GM12878 (cell line): Measurements from ENCODE around the gene SORCS2. TPM values are rescaled to one million over a fixed set of nuclear protein-coding genes. Genes with fewer than 3 reads are reported as not detected.

Source experiments
- ATAC-seq: fragments of 200-7000 bp; cut with Tn5 transposase; 3 replicates; pipeline ENCODE4 v1.9.1; 2020; ENCODE audit warnings: mild to moderate bottlenecking, moderate library complexity
- BruUV-seq: library from RNA; stranded (reverse); fragments of 400-500 nt; replicated peaks from 2 replicates; lab custom pipeline; 2021; lab: Mats Ljungman, UMichigan
- CTCF ChIA-PET: fragments of 300-600 bp; sonication (Branson Sonifier 250); formaldehyde crosslinking; extraction: SDS; loops from one replicate; lab custom pipeline; 2021; ENCODE audit warnings: inconsistent platforms; lab: Yijun Ruan, JAX
- POLR2A ChIA-PET: fragments of 350-600 bp; formaldehyde crosslinking; extraction: SDS; loops from one replicate; lab custom pipeline; 2021; ENCODE audit warnings: inconsistent platforms; lab: Charles Lee
- RAD21 ChIA-PET: fragments of 300-600 bp; sonication (Branson Sonifier 250); formaldehyde crosslinking; loops from one replicate; lab custom pipeline; 2023; ENCODE audit warnings: antibody characterized with exemption; ENCODE audit not compliant: unreplicated experiment; lab: Charles Lee
- SMC1A ChIA-PET: fragments of 300-600 bp; sonication (Branson Sonifier 250); formaldehyde crosslinking; loops from one replicate; lab custom pipeline; 2023; ENCODE audit not compliant: unreplicated experiment, uncharacterized antibody; lab: Charles Lee
- DNase-seq: peaks from one replicate; pipeline ENCODE4 v3.0.0-alpha.2; 2011; ENCODE audit warnings: low read depth, low spot score
- FAIRE-seq: peaks from 3 replicates; lab custom pipeline; 2011; peaks lifted over from hg19 to GRCh38; lab: Jason Lieb, UNC
- H2AFZ ChIP-seq: 2 replicates; pipeline ENCODE4 v1.6.0; 2011; ENCODE audit warnings: low read depth, low read length, control low read depth; ENCODE audit not compliant: control insufficient read depth
- H3K27ac ChIP-seq: 2 replicates; pipeline ENCODE4 v1.5.1; 2011; ENCODE audit warnings: control low read depth; ENCODE audit not compliant: control insufficient read depth, insufficient read depth
- H3K27me3 ChIP-seq, 2 experiments: replicated peaks in 1 of 2; 2 replicates each; pipeline versions ENCODE4 v1.6.0 to v1.6.1; 2011; ENCODE audit warnings: low read length in 1 of 2; ENCODE audit not compliant: control insufficient read depth in 2 of 2, insufficient read depth in 2 of 2
- H3K36me3 ChIP-seq, 2 experiments: 2 replicates each; pipeline ENCODE4 v1.5.1; 2011; ENCODE audit warnings: low read length in 1 of 2; ENCODE audit not compliant: control insufficient read depth in 2 of 2, insufficient read depth in 2 of 2
- H3K4me1 ChIP-seq: 2 replicates; pipeline ENCODE4 v1.6.1; 2011; ENCODE audit warnings: mild to moderate bottlenecking, low read length, moderate library complexity, mixed read lengths; ENCODE audit not compliant: control insufficient read depth, insufficient read depth
- H3K4me2 ChIP-seq: 2 replicates; pipeline ENCODE4 v1.6.0; 2011; ENCODE audit warnings: control low read depth; ENCODE audit not compliant: control insufficient read depth, insufficient read depth
- H3K4me3 ChIP-seq: fragments of 200-600 bp; sonication (generic); 2 replicates; pipeline ENCODE4 v1.5.1; 2016
- H3K79me2 ChIP-seq: 2 replicates; pipeline ENCODE4 v1.6.0; 2011; ENCODE audit warnings: low read length; ENCODE audit not compliant: control insufficient read depth, insufficient read depth
- H3K9ac ChIP-seq: 2 replicates; pipeline ENCODE4 v1.8.0; 2011; ENCODE audit warnings: low read length, control low read depth, mixed read lengths; ENCODE audit not compliant: control insufficient read depth, insufficient read depth
- H3K9me3 ChIP-seq: replicated peaks from 3 replicates; pipeline ENCODE4 v1.5.1; 2011; ENCODE audit warnings: mild to moderate bottlenecking, low read length; ENCODE audit not compliant: control insufficient read depth, insufficient read depth
- H4K20me1 ChIP-seq: 2 replicates; pipeline ENCODE4 v1.6.0; 2011; ENCODE audit not compliant: control insufficient read depth, insufficient read depth
- BRCA1 ChIP-seq: IDR thresholded peaks from 2 replicates; pipeline ENCODE4 v1.6.1; 2011; ENCODE audit warnings: low read depth, low read length, improper control_type of control experiment
- CBX3 ChIP-seq: fragments of 200-600 bp; sonication (generic); IDR thresholded peaks from 2 replicates; pipeline ENCODE4 v1.6.1; 2016; ENCODE audit warnings: low read depth, borderline replicate concordance
- CHD1 ChIP-seq: IDR thresholded peaks from 2 replicates; pipeline ENCODE4 v1.6.1; 2012; ENCODE audit warnings: low read depth, low read length, improper control_type of control experiment
- EP300 ChIP-seq, 2 experiments: fragments of 150-350 bp in 1 of 2; IDR thresholded peaks; 2 replicates each; pipeline ENCODE4 v1.6.1; 2011 to 2012; ENCODE audit warnings: low read depth in 2 of 2, low read length in 2 of 2, borderline replicate concordance in 1 of 2, improper control_type of control experiment in 1 of 2, inconsistent platforms in 1 of 2; ENCODE audit not compliant: control insufficient read depth in 1 of 2
- NFYB ChIP-seq: IDR thresholded peaks from 2 replicates; pipeline ENCODE4 v1.6.1; 2011; ENCODE audit warnings: low read depth, mild to moderate bottlenecking, low read length, improper control_type of control experiment, moderate library complexity; ENCODE audit not compliant: insufficient read depth
- PML ChIP-seq: IDR thresholded peaks from 2 replicates; pipeline ENCODE4 v1.6.1; 2012; ENCODE audit warnings: low read length, inconsistent platforms
- SIN3A ChIP-seq: IDR thresholded peaks from 2 replicates; pipeline ENCODE4 v1.6.1; 2012; ENCODE audit warnings: low read depth, low read length, improper control_type of control experiment
- SP1 ChIP-seq: IDR thresholded peaks from one replicate; pipeline ENCODE4 v1.6.1; 2011; ENCODE audit warnings: low read depth, low read length
- WGBS: methylation state at CpG from one replicate; pipeline ENCODE4 v1.1.6; 2016; ENCODE audit warnings: low lambda C conversion rate; ENCODE audit not compliant: insufficient replicate concordance, insufficient coverage; ENCODE audit errors: missing lambda C conversion rate; 5-methylcytosine and 5-hydroxymethylcytosine counted together
- in situ Hi-C: fragments of 300-500 bp; cut with MboI; formaldehyde crosslinking; loops from 9 replicates; pipeline ENCODE4 v1.14.3; 2018; ENCODE audit warnings: mixed read lengths
- intact Hi-C: fragments of 100-400 bp; cut with micrococcal nuclease; formaldehyde crosslinking; loops from one replicate; pipeline ENCODE4 v1.14.2; 2022; ENCODE audit not compliant: unreplicated experiment
- polyA plus RNA-seq, 11 experiments: library from polyadenylated mRNA; depleted of rRNA in 4 of 11; unstranded in 6 of 11; stranded (reverse) in 5 of 11; fragments of >200 nt; fragmentation: Nextera tagmentation in 4 of 11; fragmentation: Illumina TruSeq in 1 of 11; extraction: Ambion mirVana in 4 of 11; extraction: Trizol in 1 of 11; gene quantifications; 1 replicate in 1 of 11; 2 replicates in 10 of 11; pipeline versions ENCODE4 v1.2.1 to v1.2.3, GENCODE V29; 2011 to 2016; ENCODE audit warnings: inconsistent platforms in 2 of 11, missing spikeins in 2 of 11, low read depth in 1 of 11
- total RNA-seq, 4 experiments: library from RNA; depleted of rRNA in 3 of 4; stranded (reverse); fragments of >200 nt in 3 of 4; fragmentation: Illumina TruSeq in 1 of 4; extraction: Trizol in 1 of 4; gene quantifications; 2 replicates each; pipeline versions ENCODE4 v1.2.1 to v1.2.3, GENCODE V29; 2013 to 2021
- TF ChIP-seq, protein P1 (sequence below): fragments of 450-650 bp; IDR thresholded peaks from 2 replicates; pipeline ENCODE4 v1.6.1; 2016; ENCODE audit warnings: mild to moderate bottlenecking
- TF ChIP-seq, protein P2 (sequence below): fragments of 450-650 bp; IDR thresholded peaks from 2 replicates; pipeline ENCODE4 v1.6.1; 2017; ENCODE audit warnings: antibody characterized with exemption, mild to moderate bottlenecking, moderate library complexity
- TF ChIP-seq, protein P3 (sequence below): IDR thresholded peaks from 2 replicates; pipeline ENCODE4 v1.6.1; 2012; ENCODE audit warnings: improper control_type of control experiment, low read depth, low read length; ENCODE audit not compliant: insufficient replicate concordance

The SORCS2 gene
- total and polyA plus RNA-seq, 10 of the 15 experiments (the other 5 are each of a cell fraction or from before 2014, with no cell fraction given), result 0.01 to 0.15 (median 0.05) TPM; not detected in 5

DNA sequence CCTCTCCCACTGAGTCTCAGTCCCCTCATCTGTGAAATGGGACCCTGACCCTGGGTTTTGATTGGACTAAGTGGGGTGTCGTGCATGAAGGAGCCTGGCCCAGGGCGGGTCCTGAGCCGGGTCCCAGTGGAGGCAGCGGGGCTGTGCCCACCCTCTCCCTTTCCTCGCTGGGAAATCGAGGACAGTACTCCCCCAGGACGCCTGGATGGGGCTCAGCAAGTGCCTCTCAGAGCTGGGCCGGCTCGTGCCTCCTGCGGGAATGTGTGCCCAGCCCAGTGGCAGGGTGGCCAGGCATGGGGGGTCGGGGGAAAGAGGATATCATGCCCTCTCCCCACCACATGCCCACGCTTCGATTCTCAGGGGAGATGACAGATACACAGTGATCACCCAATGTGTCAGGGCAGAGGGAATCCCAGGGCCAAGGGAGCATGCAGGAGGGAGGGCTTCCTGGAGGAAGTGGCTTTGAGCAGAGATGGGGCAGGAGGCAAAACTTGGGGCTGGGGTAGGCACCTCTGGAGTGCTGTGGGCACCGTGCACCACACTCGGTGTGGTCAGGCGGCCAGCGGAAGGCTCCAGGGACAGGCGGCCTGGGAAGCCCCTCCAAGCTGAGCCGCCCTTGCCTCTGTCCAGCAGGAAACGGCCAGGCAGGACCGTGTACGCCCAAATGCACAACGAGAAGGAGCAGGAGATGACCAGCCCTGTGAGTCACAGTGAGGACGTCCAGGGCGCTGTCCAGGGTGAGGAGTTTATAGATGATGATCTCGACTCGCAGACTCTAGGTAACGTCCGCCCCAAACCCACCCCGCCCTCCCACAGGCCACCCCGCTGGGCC lies 544.3 kb downstream of the SORCS2 start:
- in situ Hi-C loops, result no loop called here
- CTCF ChIA-PET, result no interaction called here

More for the DNA sequence above, 544.3 kb downstream of the SORCS2 start:
- intact Hi-C loops, result no loop called here
- Histone ChIP-seq H3K4me1 (no peaks in the 10 kb centered on the region), H3K79me2 (no peaks in the 10 kb centered on the region), H4K20me1 (no peaks in the 10 kb centered on the region), H3K27me3 (no peaks in the 10 kb centered on the region; a peak in 2 of 4 replicates), H3K9me3 (no peaks in the 10 kb centered on the region), H2AFZ (no peak overlapping the region), H3K4me3 (no peak overlapping the region), H3K27ac (no peak overlapping the region), H3K9ac (no peak overlapping the region), H3K36me3 (no peaks in the 10 kb centered on the region), H3K4me2 (no peak overlapping the region)
- no TSS peak for BruUV-seq
- RAD21 ChIA-PET, result no interaction called here
- DNase-seq (no peak), FAIRE-seq (no peak), ATAC-seq (no peak)
- 37% methylated on average over 26 of the region's 31 CpGs for WGBS
- TF ChIP-seq, protein P1, sequence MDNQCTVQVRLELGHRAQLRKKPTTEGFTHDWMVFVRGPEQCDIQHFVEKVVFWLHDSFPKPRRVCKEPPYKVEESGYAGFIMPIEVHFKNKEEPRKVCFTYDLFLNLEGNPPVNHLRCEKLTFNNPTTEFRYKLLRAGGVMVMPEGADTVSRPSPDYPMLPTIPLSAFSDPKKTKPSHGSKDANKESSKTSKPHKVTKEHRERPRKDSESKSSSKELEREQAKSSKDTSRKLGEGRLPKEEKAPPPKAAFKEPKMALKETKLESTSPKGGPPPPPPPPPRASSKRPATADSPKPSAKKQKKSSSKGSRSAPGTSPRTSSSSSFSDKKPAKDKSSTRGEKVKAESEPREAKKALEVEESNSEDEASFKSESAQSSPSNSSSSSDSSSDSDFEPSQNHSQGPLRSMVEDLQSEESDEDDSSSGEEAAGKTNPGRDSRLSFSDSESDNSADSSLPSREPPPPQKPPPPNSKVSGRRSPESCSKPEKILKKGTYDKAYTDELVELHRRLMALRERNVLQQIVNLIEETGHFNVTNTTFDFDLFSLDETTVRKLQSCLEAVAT, result no peak
- TF ChIP-seq CBX3 (no peak), BRCA1 (no peak), NFYB (no peak), SP1 (no peak), CHD1 (no peak), SIN3A (no peak), PML (no peak), EP300 (IDR thresholded peaks at IDR 0.05; ENCODE audit: borderline replicate concordance in 1 of 2, control insufficient read depth in 1 of 2, low read depth in 2 of 2, low read length in 2 of 2) (no peak)
- TF ChIP-seq, protein P2, sequence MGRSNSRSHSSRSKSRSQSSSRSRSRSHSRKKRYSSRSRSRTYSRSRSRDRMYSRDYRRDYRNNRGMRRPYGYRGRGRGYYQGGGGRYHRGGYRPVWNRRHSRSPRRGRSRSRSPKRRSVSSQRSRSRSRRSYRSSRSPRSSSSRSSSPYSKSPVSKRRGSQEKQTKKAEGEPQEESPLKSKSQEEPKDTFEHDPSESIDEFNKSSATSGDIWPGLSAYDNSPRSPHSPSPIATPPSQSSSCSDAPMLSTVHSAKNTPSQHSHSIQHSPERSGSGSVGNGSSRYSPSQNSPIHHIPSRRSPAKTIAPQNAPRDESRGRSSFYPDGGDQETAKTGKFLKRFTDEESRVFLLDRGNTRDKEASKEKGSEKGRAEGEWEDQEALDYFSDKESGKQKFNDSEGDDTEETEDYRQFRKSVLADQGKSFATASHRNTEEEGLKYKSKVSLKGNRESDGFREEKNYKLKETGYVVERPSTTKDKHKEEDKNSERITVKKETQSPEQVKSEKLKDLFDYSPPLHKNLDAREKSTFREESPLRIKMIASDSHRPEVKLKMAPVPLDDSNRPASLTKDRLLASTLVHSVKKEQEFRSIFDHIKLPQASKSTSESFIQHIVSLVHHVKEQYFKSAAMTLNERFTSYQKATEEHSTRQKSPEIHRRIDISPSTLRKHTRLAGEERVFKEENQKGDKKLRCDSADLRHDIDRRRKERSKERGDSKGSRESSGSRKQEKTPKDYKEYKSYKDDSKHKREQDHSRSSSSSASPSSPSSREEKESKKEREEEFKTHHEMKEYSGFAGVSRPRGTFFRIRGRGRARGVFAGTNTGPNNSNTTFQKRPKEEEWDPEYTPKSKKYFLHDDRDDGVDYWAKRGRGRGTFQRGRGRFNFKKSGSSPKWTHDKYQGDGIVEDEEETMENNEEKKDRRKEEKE, result no peak
- TF ChIP-seq, protein P3, sequence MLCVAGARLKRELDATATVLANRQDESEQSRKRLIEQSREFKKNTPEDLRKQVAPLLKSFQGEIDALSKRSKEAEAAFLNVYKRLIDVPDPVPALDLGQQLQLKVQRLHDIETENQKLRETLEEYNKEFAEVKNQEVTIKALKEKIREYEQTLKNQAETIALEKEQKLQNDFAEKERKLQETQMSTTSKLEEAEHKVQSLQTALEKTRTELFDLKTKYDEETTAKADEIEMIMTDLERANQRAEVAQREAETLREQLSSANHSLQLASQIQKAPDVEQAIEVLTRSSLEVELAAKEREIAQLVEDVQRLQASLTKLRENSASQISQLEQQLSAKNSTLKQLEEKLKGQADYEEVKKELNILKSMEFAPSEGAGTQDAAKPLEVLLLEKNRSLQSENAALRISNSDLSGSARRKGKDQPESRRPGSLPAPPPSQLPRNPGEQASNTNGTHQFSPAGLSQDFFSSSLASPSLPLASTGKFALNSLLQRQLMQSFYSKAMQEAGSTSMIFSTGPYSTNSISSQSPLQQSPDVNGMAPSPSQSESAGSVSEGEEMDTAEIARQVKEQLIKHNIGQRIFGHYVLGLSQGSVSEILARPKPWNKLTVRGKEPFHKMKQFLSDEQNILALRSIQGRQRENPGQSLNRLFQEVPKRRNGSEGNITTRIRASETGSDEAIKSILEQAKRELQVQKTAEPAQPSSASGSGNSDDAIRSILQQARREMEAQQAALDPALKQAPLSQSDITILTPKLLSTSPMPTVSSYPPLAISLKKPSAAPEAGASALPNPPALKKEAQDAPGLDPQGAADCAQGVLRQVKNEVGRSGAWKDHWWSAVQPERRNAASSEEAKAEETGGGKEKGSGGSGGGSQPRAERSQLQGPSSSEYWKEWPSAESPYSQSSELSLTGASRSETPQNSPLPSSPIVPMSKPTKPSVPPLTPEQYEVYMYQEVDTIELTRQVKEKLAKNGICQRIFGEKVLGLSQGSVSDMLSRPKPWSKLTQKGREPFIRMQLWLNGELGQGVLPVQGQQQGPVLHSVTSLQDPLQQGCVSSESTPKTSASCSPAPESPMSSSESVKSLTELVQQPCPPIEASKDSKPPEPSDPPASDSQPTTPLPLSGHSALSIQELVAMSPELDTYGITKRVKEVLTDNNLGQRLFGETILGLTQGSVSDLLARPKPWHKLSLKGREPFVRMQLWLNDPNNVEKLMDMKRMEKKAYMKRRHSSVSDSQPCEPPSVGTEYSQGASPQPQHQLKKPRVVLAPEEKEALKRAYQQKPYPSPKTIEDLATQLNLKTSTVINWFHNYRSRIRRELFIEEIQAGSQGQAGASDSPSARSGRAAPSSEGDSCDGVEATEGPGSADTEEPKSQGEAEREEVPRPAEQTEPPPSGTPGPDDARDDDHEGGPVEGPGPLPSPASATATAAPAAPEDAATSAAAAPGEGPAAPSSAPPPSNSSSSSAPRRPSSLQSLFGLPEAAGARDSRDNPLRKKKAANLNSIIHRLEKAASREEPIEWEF, result no peak
- SMC1A ChIA-PET, result no interaction called here
- POLR2A ChIA-PET, result no interaction called here
